GM12864 (cell line): Measurements from ENCODE around the gene CENPP.

ENCODE experiments used
- DNase-seq: peaks from one replicate; pipeline ENCODE4 v3.0.0-alpha.2; 2011; ENCODE audit warnings: low read depth
- H3K4me3 ChIP-seq: 2 replicates; pipeline ENCODE4 v1.5.1; 2011; ENCODE audit warnings: mild to moderate bottlenecking, low read depth, low read length, control low read depth
- CTCF ChIP-seq: IDR thresholded peaks from 2 replicates; pipeline ENCODE4 v1.5.1; 2011; ENCODE audit warnings: low read depth, mild to moderate bottlenecking, moderate library complexity, low read length, control low read depth, inconsistent platforms; ENCODE audit errors: missing control alignments

Gene CENPP

GRCh38 chr9:92633614-92634278 is 308.0 kb downstream of the CENPP start:
- DNase-seq: no peak
- H3K4me3 ChIP-seq: no peak overlapping the region
- TF ChIP-seq CTCF: no peak

GRCh38 chr9:92634712-92635605 is 309.2 kb downstream of the CENPP start:
- peak; percentile 100 for TF ChIP-seq CTCF
- DNase-seq: peak; percentile 31
- H3K4me3 ChIP-seq: no peak overlapping the region

GRCh38 chr9:92635760-92636159 is 310.0 kb downstream of the CENPP start:
- DNase-seq: no peak
- no peak overlapping the region for H3K4me3 ChIP-seq
- TF ChIP-seq CTCF: no peak

- no peak overlapping the region for H3K4me3 ChIP-seq
- DNase-seq: no peak
- no peak for TF ChIP-seq CTCF
Measured at GRCh38 chr9:92636627-92637026, 310.9 kb downstream of the CENPP start.

GRCh38 chr9:92637326-92637725 is 311.6 kb downstream of the CENPP start:
- no peak for DNase-seq
- H3K4me3 ChIP-seq: no peak overlapping the region
- no peak for TF ChIP-seq CTCF

- no peak for DNase-seq
- no peak for TF ChIP-seq CTCF
- no peak overlapping the region for H3K4me3 ChIP-seq
Measured at GRCh38 chr9:92637886-92638620, 312.3 kb downstream of the CENPP start.
